HG02884 (cell line): ENCODE data around the gene CLINT1.
A peak's percentile ranks its signal among the peaks of the same experiment; 100 is the strongest.
"Not testable (repeated sequence)": the region's sequence is repeated elsewhere in the genome, so short reads cannot be mapped to it uniquely, and the experiment has no call there.

ENCODE experiments used
- ATAC-seq: cut with Tn5 transposase; IDR thresholded peaks from one replicate; pipeline ENCODE4 v1.9.1; 2021; ENCODE audit warnings: mild to moderate bottlenecking, moderate library complexity; ENCODE audit not compliant: unreplicated experiment

CLINT1 gene

GRCh38 chr5:157864067-157864466 is 5.1 kb upstream of the CLINT1 start:
- ATAC-seq: no peak

DNA sequence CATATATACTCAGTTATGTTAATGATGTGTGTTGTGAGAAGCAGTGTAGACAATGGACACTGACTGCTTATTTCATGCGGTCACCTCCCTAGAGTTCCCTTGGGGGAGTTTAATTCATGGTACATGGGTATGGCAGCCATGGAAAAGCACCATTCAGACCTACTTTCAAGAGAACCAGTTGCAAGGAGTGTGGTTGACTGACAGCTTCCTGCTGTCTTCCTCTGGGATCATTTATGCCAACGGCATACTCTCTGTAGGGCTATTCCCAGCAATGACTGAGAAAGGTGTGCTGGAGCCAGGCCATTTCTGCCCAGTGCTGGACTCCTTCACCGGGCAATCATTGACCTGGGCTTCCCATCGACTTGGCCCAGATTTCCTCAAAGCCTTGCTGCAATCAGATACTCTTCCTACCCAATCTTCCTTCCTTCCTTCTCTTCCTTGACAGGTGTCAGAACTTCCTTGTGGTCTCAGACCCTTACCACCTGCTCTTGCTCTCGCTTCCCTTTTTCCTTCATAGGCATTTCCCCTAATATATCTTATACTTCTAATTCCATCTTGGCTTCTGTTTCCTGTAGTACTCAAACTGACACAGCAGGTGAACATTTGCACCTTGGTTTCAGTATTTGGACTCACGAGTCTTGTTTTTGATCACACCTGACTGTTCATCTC is 3.4 kb upstream of the CLINT1 start:
- ATAC-seq: no peak

DNA sequence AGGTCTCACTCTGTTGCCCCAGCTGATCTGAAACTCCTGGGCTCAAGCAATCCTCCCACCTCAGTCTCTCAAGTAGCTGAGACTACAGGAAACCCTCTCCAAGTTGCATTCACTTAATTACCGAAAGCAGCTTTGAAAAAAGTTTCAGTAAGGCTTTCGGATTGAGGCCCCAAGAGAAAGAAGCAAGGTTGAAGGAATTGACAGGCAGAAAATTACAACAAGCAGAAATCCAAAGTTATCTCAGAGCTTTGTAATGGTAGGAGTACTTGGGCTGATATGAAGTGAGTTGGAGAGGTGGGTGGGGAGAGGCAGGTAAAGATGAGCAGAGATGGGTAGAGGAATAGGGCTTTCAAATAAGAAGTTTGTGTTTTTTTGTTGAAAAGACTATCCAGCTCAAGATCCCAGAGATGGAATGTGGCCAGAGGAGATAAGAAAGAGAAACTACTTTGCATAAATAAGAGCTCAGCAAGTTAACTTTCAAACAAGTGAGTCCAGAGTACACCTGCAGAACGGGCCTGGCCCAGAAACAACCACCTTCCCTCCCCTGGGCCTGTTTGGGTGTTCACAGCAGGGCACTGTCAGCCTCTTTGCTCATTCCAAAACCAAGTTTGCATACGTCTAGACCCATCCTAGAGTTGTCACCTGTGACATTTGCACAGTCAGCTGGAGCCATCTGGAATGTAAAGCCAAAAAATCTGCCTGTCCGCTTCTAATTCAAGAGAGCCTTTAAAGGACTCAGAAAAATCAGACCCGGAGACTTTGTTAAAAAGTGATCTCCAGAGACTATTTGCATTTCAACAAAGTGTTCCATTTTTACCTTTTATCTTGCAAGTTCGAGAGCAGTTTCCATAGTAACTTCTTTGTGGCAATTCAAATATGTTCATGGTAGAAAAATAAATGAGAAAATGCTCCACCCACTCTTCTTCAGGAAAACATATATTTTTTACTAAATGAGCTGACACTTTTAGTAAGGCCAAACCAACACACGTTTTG is 2.2 kb upstream of the CLINT1 start:
- ATAC-seq: peak; percentile 60

GRCh38 chr5:157859227-157859575 is 256 bp upstream of the CLINT1 start:
- ATAC-seq: no peak

GRCh38 chr5:157857816-157858526 is 974 bp downstream of the CLINT1 start:
- no peak for ATAC-seq

DNA sequence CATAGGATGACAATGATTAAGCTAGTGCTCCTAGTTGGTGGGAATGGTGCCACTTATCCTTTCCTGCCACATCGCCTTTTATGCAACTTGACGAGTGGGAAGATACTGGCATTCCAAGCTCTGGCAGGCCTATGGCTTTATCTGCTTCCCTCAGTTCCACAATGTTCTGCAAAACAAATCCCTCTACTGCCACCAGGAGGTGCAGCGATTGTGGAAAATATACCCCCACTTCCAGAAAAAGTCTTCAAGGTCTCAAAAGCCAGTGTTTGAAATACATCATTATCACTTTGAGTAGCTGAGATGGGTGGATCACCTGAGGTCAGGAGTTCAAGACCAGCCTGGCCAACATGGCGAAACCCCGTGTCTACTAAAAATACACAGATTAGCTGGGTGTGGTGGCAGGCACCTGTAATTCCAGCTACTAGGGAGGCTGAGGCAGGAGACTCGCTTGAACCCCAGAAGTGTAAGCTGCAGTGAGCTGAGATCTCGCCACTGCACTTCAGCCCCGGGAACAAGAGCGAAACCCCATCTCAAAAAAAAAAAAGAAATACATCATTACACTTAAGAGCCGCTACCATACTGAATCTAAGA is 3.4 kb downstream of the CLINT1 start:
- no peak for ATAC-seq

GRCh38 chr5:157853365-157853764 is 5.6 kb downstream of the CLINT1 start:
- not testable (repeated sequence) for ATAC-seq

DNA sequence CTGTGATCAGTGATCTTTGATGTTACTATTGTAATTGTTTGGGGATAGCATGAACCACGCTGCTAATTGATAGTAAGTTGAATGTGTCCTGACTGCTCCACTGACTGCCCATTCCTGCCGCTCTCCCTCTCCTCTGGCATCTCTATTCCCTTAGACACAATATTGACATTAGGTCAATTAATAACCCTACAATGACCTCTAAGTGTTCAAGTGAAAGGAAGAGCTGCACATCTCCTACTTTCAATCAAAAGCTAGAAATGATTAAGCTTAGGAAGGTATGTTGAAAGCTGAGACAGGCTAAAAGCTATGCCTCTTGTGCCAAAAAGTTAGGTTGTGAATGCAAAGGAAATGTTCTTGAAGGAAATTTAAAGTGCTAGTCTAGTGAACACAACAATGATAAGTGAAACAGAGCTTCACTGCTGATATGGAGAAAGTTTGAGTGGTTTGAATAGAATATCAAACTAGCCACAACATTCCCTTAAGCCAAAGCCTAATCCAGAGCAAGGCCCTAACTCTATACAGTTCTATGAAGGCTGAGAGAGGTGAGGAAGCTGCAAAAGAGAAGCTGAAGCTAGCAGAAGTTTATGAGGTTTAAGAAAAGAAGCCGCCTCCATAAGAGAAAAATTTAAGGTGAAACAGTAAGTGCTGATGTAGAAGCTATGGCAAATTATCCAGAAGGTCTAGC is 12.9 kb downstream of the CLINT1 start:
- no peak for ATAC-seq

DNA sequence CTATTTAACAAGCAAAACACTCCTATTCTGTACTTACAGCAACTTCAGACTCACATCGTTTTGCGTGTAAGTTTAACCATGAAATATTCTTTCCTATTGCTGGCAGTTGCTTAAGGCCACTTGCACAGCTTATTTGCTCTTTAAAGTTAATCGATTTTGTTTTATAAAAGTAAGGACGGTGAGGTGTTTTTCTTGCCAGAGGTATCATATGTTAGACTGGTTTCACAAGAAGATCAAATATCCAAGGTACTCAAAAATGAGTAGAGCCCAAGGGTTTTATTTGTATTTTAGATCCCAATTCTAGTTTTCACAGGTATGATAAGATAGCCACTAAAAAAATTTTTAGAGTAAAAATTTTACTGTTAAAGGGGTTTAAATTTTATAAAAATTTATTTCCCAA is 16.2 kb downstream of the CLINT1 start:
- no peak for ATAC-seq

GRCh38 chr5:157842185-157842584 is 16.8 kb downstream of the CLINT1 start:
- no peak for ATAC-seq

DNA sequence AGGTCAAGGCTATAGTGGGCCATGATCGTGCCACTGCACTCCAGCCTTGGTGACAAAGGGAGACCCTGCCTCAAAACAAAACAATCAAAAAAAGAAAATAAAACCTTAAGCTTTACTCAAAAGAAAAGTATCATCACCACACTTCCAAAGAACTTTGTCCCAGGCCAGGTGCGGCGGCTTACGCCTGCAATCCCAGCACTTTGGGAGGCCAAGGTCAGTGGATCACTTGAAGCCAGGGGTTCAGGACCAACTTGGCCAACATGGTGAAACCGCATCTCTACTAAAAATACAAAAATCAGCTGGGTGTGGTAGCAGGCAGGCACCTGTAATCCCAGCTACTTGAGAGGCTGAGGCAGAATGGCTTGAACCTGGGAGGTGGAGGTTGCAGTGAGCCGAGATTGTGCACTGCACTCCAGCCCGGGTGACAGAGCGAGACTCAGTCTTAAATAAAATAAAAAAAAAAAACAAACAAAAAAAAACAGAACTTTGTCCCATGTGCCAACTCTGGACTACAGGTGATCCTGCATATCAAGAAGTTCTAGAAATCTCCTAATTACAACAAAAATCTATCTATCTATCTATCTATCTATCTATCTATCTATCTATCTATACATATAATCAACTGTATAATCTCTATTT is 19.7 kb downstream of the CLINT1 start:
- no peak for ATAC-seq

DNA sequence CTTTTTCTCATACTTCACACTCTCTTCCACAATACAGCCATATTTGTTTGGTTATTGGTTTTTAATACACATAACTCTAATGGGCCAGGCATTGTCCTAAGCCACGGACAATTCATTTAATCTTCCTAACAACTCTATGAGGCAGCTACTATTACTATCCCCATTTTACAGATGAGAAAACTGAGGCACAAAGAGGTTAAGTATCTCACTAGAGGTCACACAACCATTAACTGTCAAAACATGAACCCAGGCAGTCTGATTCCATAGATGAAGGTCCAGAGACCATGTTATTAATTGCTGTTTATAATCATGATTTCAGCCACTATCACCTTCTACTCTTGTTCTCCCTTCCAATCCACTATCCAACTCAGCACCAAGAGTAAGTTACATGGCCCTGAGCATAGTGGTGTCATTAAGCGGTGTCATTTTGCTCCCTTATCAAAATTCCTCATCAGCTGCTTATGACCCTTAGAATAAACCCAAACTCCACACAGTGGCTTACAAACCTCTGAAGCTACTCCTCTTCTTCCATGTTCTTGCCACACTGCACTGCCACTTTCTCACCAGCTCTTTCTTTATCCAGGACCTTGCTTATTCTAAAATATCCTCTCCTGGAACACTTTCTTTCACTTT is 22.7 kb downstream of the CLINT1 start:
- no peak for ATAC-seq

DNA sequence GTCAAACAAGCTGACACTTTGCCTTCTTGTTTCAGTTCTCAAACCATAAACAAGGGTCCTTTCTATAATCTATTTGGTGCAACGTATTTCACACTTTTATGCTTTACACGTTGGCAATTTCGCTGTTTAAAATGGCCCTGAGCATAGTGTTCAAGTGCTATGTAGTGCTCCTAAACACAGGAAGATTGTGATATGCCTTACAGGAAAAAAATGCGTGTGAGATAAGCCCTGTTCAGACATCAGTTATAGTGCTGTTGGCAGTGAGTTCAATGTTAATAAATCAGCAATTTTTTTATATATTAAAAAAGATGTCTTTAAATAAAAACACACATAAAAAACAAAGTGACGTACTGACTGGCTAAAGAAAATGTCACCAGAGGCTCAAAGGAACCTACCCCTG is 23.9 kb downstream of the CLINT1 start:
- ATAC-seq: no peak

DNA sequence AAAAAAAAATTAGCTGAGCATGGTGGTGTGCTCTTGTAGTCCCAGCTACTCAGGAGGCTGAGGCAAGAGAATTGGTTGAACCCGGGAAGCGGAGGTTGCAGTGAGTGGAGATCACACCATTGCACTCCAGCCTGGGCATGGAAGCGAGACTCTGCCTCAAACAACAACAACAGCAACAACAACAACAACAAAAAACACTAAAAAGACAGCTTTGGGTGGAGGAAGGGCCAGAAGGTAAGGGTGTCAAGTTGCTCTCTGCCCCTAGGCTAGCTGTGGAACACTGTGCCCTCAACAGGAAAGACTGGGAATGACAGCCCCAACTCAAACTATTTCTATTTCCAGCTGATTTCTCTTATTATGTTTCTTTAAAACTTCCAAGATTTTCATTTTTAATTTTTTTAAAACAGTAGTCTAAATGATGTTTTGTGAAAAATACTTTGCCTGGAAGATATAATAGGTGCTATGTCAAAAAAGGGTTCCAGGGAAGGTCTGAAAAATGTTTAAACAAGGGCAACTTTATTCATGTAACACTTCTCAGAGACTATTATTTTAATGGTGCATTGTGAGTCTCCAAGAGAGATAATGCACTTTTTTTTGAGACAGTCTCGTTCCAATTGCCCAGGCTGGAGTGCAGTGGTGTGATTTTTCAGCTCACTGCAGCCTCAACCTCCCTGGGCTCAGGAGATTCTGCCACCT is 29.9 kb downstream of the CLINT1 start:
- no peak for ATAC-seq

- no peak for ATAC-seq
Observed at GRCh38 chr5:157828105-157828943, 30.6 kb downstream of the CLINT1 start.

DNA sequence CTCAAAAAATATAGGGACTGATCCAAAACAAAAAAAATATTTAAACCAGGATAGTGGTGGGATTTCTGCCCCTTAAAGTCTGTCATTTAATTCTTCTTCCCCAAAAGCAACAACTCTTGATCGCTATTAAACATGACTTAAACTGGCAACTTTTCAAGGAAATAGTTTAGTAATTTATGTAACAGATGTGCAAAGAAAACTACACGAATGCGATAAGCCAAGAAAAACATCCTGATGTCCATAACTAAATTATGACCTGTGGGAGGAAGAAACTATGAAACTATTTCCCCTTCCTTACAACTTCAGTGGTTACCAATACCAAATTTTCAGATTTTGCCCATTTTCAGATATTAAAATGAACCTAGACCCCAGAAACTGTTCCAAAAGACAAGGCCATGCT is 31.5 kb downstream of the CLINT1 start:
- no peak for ATAC-seq

GRCh38 chr5:157823655-157824054 is 35.3 kb downstream of the CLINT1 start:
- no peak for ATAC-seq
